ENCODE measurements around the gene ATP11A.
"Not testable (repeated sequence)": the region's sequence is repeated elsewhere in the genome, so short reads cannot be mapped to it uniquely, and the experiment has no call there.

Gene ATP11A

GRCh38 chr13:112693831-112694497 is 4.1 kb downstream of the ATP11A start:
- no peak for DNase-seq

DNA sequence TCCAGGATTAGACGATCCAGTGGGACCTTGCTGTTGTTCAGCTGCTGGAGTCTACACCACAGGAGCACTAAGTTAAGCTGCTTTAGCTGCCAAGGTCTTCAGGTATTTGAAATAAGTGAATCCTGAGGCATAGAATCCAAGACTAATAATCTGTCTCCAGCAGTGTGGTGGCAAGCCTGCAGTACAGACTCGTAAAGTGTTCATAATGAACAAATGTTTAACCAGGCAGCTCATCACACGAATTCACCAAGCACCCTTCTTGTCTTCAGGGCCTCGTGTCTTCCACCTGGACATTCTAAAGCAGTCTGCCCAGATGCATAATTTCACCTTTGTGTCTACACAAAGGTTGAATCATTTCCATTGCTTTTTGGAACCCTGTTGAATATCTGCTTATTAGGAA is 5.3 kb downstream of the ATP11A start:
- DNase-seq = no peak

DNA sequence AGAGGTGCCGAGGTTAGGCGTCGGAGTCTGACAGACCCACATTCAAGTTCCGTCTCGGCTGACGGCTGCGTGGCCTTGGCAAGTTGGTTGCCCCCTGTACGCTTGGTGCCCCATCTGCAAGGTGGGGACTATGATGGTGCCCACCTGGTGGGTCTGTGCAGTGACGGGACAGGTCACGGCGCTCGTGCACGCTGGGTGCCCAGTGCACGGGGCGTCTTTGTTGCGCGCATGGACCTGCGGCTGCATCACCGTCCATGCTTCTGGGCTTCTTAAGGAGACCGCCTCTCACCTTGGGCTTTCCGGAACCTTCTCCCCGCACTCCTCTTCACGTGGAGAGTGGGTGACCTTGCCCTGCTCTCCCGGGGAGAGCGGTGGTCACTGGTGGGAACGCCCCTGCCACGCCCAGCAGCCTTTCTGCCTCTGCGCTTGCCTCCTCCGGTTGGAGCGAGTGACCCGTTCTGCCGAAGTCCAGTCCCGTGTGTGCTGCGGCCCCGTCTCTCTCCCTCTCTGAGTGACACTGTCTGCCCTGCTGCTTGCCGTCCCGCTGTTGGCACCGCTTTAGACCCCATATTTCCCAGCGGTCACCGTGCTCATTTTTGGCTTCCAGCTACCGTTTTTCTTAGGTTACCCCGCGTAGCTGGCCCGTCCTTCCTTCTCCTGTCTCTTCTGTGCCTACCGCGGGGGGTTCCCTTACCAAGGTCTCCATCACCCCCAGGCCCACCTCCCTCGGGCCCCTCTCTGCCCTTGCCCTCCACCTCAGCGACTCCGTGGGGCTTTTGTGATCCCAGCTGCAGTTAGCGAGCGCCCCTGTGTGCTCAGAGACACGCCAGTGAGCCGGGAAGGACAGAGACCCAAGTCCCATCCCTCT is 6.4 kb downstream of the ATP11A start:
- DNase-seq = no peak

DNA sequence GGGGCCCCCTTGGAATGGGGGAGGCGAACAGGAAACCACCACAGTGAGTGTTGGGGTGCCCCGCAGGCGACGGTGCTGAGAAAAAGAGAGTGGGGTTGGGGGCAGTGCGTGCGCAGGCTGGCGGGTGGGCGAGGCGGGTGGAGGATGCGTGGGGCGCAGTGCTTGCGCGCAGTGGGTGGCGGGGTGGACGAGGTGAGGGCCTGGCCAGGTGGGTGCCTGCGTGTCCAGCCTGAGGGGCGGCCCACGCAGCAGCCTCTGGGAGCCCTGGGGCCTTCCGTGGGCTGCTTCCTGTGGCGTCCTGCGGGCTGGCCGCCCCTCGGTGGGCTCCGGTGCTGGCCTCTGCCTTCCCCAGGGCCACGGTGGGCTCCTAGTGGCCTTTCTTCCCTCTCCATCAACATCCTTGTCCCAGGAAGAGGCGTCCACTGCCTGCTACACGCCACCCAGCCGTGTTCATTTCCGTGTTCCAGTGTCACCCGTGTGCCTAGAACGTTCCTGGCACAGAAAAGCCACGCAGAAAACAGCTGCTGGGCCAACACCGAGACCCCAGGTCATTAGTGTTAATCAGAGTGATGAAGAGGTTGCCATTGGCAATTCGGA is 7.1 kb downstream of the ATP11A start:
- no peak for DNase-seq

GRCh38 chr13:112697756-112698655 is 8.2 kb downstream of the ATP11A start:
- DNase-seq = no peak

GRCh38 chr13:112699322-112699918 is 9.6 kb downstream of the ATP11A start:
- DNase-seq = no peak

DNA sequence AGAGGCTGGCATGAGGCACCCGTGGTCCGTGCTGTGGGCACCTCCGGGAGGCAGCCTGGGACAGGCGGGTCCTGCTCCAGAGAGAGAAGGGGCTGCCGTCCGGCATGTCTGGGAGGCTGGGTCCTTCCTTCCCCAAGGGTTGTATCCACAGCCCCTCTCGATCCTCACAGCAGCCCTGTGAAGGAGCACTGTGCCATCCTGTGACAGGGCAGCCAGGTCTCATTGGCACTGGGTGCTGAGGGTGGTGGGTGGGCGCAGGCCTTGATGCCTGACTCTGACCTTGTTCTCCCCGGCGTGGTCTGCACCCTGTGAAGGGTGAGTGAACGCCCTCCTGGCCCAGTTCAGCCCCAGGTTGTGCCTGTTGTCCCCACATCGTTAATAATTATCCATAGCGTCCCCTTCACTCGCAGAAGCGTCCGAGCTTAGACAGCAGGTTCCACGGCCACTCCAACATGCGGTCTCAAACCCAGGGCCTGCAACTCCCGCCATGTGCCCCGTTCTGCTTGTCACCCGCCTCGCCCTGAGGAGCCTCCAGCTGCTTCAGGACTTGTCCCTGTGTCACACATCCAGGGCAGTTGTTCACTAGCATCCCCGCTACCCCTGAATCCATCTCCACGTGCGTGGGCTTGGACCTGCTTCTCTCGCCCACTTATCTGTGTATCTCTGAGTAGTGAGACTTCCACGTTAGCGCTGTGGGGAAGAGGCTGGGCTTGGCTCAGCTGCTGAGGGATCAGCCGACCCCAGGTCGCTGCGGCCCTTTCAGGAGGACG is 10.6 kb downstream of the ATP11A start:
- DNase-seq = no peak

DNA sequence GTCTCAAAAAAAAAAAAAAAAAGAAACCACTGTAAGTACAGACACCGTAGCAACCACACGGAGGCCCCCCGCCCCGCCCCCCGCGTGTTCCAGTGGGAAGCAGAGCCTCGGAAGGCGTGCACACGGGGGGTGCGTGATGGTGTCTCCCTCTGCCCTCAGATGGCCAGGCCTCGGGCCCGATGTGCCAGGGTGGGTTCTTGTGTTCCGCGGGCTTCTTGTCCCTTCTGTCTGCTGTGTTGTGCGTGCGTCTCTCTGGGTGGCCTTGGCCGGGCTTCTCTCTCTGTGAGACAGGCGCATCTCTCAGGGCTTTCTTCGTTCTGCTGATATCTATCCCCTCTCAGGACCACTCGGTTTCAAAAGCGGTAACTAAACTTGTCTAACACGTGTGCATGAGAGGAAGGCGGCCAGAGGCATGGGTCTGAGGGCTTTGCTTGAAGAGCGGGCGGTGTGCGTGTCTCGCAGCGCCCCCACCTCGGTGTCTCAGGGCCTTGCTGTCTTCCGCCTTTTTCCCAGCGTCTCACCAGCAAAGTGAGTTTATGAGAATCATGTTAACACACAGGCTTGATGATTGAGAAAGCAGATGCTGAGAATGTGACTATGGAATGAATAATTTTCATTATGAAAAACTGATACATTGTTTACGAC is 12.6 kb downstream of the ATP11A start:
- DNase-seq = no peak

DNA sequence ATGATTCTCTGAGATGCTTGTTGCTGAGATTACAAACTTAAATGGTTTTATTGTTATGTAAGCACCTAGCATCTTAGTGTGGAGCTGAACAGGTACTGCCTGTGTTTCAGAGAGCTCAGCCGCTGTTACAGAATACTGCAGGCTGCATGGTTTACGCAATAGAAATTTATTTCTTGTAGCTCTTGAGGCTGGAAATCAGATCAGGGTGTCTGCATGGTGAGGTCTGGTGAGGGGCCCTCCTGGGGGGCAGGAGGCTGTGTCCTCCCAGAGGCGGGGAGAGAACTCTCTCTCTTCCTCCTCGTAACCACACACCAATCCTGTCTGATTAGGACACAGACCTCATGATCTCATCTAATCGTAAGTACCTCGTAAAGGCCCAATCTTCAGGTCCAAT is 13.1 kb downstream of the ATP11A start:
- DNase-seq = no peak

DNA sequence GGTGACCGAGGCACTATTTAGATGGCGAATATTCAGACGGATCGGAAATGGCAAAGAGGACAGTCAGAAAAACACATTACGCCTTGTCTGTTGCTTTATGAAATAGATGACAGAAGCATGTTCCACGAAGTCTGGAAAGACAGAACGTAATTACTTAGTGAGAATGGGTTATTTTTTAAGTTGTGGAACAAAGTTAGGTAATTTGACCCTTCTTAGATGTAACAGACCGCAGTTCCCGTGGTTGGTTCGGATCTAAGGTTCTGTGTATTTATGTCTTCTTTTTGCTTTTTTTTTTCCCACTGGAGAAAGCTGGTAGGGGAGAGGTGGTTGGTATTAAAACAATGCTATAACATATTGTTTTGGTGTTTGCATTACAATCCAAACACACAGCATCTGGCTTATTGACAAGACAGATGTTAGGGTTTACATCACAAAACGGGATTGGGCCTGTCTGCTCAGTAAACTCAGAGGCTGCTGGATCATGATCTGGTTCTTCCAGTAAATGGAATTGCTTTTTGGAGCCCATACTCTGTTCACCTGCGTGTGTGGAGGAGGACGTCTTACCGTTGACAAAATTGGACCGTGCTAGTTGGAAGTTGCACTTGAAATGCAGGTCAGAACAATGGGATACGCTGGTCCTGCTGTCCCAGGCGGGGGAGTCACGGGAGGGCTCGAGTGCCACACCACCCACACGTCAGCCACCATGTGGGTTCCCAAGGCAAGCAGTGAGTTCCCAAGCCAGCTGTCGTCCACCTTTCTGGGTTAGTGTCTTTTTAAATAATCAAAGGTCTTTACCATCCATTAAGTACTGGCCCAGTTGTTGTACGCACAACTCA is 13.8 kb downstream of the ATP11A start:
- no peak for DNase-seq

GRCh38 chr13:112704308-112705145 is 14.7 kb downstream of the ATP11A start:
- DNase-seq = no peak

DNA sequence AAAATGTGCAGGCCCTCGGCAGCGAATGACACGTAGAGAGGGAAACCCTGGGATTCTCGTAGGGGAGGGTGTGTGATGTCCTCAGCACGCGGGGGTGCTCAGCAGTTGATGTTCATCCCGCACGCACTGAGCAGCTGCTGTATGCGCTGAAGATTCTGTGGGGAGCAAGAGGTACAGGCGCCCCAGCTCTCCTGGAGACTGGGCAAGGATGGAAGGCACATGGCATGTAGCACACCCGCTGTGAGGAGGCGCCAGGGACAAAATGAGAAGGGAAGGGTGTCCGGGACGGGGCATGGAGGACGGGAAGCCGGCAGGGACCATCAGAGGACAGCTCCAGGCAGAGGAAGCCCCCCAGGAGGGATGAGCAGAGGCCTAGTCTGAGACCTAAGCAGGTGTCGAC is 15.4 kb downstream of the ATP11A start:
- DNase-seq = no peak

DNA sequence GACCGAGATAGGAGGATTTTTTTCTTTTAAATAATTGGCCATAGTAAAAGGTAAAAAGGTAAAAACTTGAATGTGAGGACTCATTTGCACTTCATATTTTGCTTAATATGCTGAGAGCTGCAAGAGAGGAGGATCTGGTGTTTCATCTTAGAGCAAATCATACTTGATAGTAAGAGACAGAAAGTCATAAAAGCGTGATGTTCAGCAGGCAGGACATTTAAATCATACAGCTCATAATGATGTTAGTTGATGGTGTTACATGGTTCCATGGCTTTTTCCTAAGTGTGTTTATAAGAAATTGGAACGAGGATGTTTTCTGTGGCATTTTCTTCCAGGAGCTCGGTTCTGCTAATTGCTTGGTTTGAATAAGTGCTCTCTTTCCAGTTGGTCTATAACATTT is 16.3 kb downstream of the ATP11A start:
- no peak for DNase-seq

- no peak for DNase-seq
These were observed 18.9 kb downstream of the ATP11A start for GRCh38 chr13:112708560-112709240.

- not testable (repeated sequence) for DNase-seq
These were observed 19.5 kb downstream of the ATP11A start for GRCh38 chr13:112709316-112709715.

GRCh38 chr13:112709825-112710783 is 20.3 kb downstream of the ATP11A start:
- no peak for DNase-seq

DNA sequence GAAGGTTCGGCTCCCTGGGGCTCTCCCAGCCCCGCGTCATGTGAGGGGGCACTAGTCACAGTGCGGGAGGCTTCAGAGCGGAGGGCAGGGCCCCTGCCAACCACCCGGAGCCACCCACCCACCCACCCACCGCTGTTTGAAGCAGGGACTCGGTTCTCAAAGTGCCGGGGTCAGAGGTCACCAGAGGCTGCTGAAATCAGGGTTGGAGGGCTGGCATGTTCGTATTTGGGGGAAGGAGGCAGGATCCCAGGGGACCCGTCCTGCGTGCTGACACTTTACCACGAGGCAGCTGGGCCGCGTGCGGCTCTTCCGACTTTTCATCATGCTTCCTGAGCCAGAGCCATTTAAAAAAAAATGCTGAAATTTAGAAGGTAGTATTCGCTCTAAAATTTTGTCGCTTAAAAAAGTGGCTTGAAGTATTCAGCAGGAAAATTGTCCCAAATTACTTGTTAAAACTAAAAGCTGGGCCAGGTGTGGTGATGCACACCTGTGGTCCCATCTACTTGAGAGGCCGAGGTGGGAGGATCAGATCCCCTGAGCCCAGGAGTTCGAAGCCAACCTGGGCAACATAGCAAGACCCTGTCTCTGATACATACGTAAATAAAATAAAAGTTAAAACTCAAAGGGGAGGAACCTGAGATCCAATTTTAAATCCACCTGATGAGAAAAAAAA is 21.2 kb downstream of the ATP11A start:
- no peak for DNase-seq

Measured in activated gamma-delta T cell treated with Interleukin-2 at 50 U/mL for 16 hours (primary cell).